ENCODE results near the gene XRN2. TPM values are rescaled to one million over a fixed set of nuclear protein-coding genes. Genes with fewer than 3 reads are reported as not detected.
A peak's percentile ranks its signal among the peaks of the same experiment; 100 is the strongest.

The XRN2 gene
- total and polyA plus RNA-seq, 2 experiments from 2014 or later = 39.6 to 79.1 TPM

- Histone ChIP-seq H3K4me3 (no peak overlapping the region), H2AFZ (no peak overlapping the region), H3K36me3 (replicated peaks; ENCODE audit: insufficient read depth, low read depth) (no peaks in the 10 kb centered on the region), H3K4me2 (no peak overlapping the region), H3K27ac (no peak overlapping the region), H3K27me3 (no peaks in the 10 kb centered on the region), H3K9me2 (replicated peaks; ENCODE audit: insufficient read depth) (no peaks in the 10 kb centered on the region), H3K4me1 (ENCODE audit: insufficient read depth) (no peaks in the 10 kb centered on the region), H4K20me1 (ENCODE audit: insufficient read depth, poor library complexity, severe bottlenecking) (no peaks in the 10 kb centered on the region), H3K9me3 (ENCODE audit: low read depth) (no peaks in the 10 kb centered on the region), H3K79me2 (no peaks in the 10 kb centered on the region)
- WGBS (ENCODE audit: low lambda C conversion rate, missing lambda C conversion rate) = 80% methylated on average over 4 of the region's 4 CpGs
- DNase-seq (ENCODE audit: low spot score) = no peak
- TF ChIP-seq, protein P1, sequence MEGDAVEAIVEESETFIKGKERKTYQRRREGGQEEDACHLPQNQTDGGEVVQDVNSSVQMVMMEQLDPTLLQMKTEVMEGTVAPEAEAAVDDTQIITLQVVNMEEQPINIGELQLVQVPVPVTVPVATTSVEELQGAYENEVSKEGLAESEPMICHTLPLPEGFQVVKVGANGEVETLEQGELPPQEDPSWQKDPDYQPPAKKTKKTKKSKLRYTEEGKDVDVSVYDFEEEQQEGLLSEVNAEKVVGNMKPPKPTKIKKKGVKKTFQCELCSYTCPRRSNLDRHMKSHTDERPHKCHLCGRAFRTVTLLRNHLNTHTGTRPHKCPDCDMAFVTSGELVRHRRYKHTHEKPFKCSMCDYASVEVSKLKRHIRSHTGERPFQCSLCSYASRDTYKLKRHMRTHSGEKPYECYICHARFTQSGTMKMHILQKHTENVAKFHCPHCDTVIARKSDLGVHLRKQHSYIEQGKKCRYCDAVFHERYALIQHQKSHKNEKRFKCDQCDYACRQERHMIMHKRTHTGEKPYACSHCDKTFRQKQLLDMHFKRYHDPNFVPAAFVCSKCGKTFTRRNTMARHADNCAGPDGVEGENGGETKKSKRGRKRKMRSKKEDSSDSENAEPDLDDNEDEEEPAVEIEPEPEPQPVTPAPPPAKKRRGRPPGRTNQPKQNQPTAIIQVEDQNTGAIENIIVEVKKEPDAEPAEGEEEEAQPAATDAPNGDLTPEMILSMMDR (IDR thresholded peaks at IDR 0.05; ENCODE audit: poor library complexity) = no peak
- TF ChIP-seq EZH2 (IDR thresholded peaks at IDR 0.05; ENCODE audit: borderline replicate concordance) = no peak
- TF ChIP-seq EZH2phosphoT487 (IDR thresholded peaks at IDR 0.05; ENCODE audit: low read depth, severe bottlenecking, unreplicated experiment) = no peak
Measured at GRCh38 chr20:21424846-21425245, 121.7 kb downstream of the XRN2 start.

GRCh38 chr20:21430020-21430419, 126.9 kb downstream of the XRN2 start:
- Histone ChIP-seq H3K27me3 (no peaks in the 10 kb centered on the region), H3K9me3 (ENCODE audit: low read depth) (no peaks in the 10 kb centered on the region), H3K27ac (no peak overlapping the region), H3K4me3 (no peak overlapping the region), H4K20me1 (ENCODE audit: insufficient read depth, poor library complexity, severe bottlenecking) (no peaks in the 10 kb centered on the region), H3K4me1 (ENCODE audit: insufficient read depth) (no peaks in the 10 kb centered on the region), H3K36me3 (replicated peaks; ENCODE audit: insufficient read depth, low read depth) (no peaks in the 10 kb centered on the region), H3K4me2 (no peak overlapping the region), H3K9me2 (replicated peaks; ENCODE audit: insufficient read depth) (no peaks in the 10 kb centered on the region), H2AFZ (no peak overlapping the region), H3K79me2 (no peaks in the 10 kb centered on the region)
- TF ChIP-seq EZH2 (IDR thresholded peaks at IDR 0.05; ENCODE audit: borderline replicate concordance) = no peak
- TF ChIP-seq EZH2phosphoT487 (IDR thresholded peaks at IDR 0.05; ENCODE audit: low read depth, severe bottlenecking, unreplicated experiment) = no peak
- no peak for DNase-seq (ENCODE audit: low spot score)
- 80% methylated on average over 3 of the region's 3 CpGs for WGBS (ENCODE audit: low lambda C conversion rate, missing lambda C conversion rate)

- Histone ChIP-seq H3K79me2 (no peaks in the 10 kb centered on the region), H3K27ac (no peak overlapping the region), H3K4me1 (ENCODE audit: insufficient read depth) (no peaks in the 10 kb centered on the region), H2AFZ (no peak overlapping the region), H3K36me3 (replicated peaks; ENCODE audit: insufficient read depth, low read depth) (no peaks in the 10 kb centered on the region), H3K9me2 (replicated peaks; ENCODE audit: insufficient read depth) (no peaks in the 10 kb centered on the region), H3K4me3 (no peak overlapping the region), H4K20me1 (ENCODE audit: insufficient read depth, poor library complexity, severe bottlenecking) (no peaks in the 10 kb centered on the region), H3K9me3 (ENCODE audit: low read depth) (no peaks in the 10 kb centered on the region), H3K4me2 (no peak overlapping the region), H3K27me3 (no peaks in the 10 kb centered on the region)
- no peak for DNase-seq (ENCODE audit: low spot score)
- TF ChIP-seq, protein P1 (IDR thresholded peaks at IDR 0.05; ENCODE audit: poor library complexity) = no peak
- TF ChIP-seq EZH2 (IDR thresholded peaks at IDR 0.05; ENCODE audit: borderline replicate concordance) (no peak), EZH2phosphoT487 (IDR thresholded peaks at IDR 0.05; ENCODE audit: low read depth, severe bottlenecking, unreplicated experiment) (no peak)
- 91% methylated on average over 4 of the region's 4 CpGs for WGBS (ENCODE audit: low lambda C conversion rate, missing lambda C conversion rate)
Measured at GRCh38 chr20:21432911-21433310, 129.8 kb downstream of the XRN2 start.

DNA sequence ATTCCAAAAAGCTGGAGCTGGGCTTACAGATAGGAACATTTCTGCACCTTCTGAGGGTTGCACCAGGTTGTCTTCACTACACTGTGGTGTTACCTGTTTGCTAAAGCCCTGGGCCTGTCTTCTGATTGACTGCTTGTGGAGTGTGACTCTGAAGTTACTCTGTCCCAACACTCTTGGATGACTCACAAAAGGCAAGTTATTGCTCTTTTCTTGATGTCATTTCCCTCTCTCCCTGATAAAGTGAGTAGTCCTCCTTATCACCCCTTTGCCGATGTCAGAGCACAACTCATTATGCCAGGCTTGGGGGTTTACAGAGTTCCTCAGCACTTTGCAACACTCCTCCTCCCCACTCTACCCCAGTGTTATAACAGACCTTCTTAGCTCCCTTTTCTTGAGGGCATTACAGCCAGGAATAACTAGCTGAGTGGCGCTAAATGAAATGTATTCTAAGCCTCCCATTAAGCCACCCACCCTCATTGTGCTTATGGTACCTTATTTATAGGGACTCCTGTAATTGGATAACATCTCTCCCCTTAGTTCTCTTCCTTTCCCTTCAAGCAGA, 130.3 kb downstream of the XRN2 start:
- Histone ChIP-seq H3K27ac (no peak overlapping the region), H3K9me2 (replicated peaks; ENCODE audit: insufficient read depth) (no peaks in the 10 kb centered on the region), H3K4me2 (no peak overlapping the region), H3K4me1 (ENCODE audit: insufficient read depth) (no peaks in the 10 kb centered on the region), H4K20me1 (ENCODE audit: insufficient read depth, poor library complexity, severe bottlenecking) (no peaks in the 10 kb centered on the region), H3K4me3 (no peak overlapping the region), H3K36me3 (replicated peaks; ENCODE audit: insufficient read depth, low read depth) (no peaks in the 10 kb centered on the region), H2AFZ (no peak overlapping the region), H3K9me3 (ENCODE audit: low read depth) (no peaks in the 10 kb centered on the region), H3K27me3 (no peaks in the 10 kb centered on the region), H3K79me2 (no peaks in the 10 kb centered on the region)
- peak; percentile 4 for DNase-seq (ENCODE audit: low spot score)
- no peak for TF ChIP-seq EZH2 (IDR thresholded peaks at IDR 0.05; ENCODE audit: borderline replicate concordance)
- TF ChIP-seq, protein P1 (IDR thresholded peaks at IDR 0.05; ENCODE audit: poor library complexity) = no peak
- TF ChIP-seq EZH2phosphoT487 (IDR thresholded peaks at IDR 0.05; ENCODE audit: low read depth, severe bottlenecking, unreplicated experiment) = no peak
- WGBS (ENCODE audit: low lambda C conversion rate, missing lambda C conversion rate) = 65% methylated on average over 2 of the region's 2 CpGs

Measured in hepatocyte (in vitro differentiated cells).